Stimulated activated CD8-positive, alpha-beta memory T cell treated with anti-CD3 and anti-CD28 coated beads, Interleukin-4, amount 100 ng/mL, for 48 hours (primary cell): ENCODE measurements around the gene MAP3K1.
"Not testable (repeated sequence)": the region's sequence is repeated elsewhere in the genome, so short reads cannot be mapped to it uniquely, and the experiment has no call there.

Experiments used
- DNase-seq: peaks from one replicate; pipeline ENCODE4 v3.0.0-alpha.2; 2020

Gene MAP3K1

DNA sequence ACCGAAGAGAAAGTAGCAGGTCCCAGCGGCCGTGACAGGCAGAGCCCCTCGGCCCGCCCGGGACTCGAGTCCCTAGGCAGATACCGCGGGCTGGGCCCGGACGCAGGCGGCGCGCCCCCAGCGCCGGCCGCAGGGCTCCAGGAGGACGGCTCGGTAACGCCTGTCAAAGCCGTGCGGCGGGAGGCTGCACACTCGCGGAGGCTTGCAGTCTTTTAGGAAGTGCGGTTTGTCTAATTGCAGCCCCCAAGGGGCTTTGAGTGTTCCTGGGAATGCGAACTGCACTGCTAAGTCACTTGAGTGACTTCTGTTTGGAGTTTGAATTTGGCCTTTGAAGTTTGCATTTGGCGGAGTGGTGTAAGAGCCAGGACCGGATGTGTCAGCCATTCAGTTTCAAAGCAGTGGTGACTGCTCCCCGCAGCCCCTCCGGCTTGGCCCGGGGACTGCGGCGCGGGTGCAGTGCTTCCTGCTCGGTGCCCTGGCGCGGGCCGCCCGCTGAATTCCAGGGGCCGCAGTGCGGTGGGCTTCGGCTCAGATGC, 1.3 kb downstream of the MAP3K1 start:
- peak; percentile 72 for DNase-seq

DNA sequence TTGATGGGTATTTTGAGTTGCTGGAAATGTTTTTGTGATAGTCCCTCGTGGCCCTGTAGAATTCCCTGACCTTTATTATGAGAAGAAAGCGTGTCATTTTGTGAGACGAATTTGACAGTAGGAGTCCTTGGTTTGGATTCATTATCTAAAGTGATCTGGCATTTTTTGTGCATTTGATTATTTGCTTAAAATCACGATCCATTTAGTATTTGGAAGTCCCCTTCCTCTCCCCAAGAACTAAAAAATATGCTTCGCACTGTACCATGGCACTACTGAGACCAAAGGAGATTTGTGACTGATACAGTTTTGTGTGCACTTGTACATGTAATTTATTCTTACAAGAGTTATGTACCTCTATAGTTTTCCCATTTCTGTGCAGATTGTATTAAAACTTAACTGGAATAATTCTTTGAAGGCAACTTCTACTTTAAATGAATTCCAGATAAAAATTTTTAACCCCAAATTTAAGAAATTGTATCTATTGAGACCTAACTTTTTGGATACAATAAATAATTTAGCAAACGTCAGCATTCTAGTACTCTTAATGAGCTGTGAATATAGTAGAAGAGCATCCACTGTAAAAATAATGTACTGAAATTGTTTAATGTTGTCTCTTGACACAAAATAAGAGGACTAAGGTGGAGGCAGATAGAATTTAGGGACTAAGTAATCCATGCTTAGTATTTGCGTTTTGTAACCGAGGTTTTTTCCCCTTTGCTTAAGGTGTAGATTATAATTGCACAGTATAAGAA, 2.1 kb downstream of the MAP3K1 start:
- no peak for DNase-seq

DNA sequence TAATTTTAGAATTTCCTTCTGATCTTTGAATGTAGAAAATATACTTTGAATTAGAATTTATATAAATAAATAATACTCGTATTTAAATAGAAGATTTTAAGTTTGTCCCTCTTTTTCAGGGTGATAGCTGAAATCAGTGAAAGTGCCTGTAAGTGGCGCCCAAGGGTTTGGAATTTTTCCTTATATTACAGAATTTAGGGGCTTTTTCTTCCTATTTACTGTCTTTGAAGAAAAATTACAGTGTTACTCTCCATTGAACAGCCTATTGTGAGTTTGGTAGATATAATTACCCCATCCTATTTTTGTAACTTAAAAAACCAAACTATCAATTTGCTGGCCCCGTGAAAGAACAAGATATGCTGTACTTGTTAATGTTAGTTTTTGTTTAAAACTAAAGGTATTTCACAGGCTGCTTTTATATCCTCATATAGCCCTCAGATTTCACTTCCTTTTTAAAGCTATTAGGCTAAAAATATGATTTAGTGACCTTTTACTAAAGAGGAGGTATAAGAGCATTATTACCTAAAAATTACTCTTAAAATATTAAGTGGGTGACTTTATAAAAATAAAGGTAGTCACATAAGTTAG, 3.2 kb downstream of the MAP3K1 start:
- DNase-seq, result no peak

DNA sequence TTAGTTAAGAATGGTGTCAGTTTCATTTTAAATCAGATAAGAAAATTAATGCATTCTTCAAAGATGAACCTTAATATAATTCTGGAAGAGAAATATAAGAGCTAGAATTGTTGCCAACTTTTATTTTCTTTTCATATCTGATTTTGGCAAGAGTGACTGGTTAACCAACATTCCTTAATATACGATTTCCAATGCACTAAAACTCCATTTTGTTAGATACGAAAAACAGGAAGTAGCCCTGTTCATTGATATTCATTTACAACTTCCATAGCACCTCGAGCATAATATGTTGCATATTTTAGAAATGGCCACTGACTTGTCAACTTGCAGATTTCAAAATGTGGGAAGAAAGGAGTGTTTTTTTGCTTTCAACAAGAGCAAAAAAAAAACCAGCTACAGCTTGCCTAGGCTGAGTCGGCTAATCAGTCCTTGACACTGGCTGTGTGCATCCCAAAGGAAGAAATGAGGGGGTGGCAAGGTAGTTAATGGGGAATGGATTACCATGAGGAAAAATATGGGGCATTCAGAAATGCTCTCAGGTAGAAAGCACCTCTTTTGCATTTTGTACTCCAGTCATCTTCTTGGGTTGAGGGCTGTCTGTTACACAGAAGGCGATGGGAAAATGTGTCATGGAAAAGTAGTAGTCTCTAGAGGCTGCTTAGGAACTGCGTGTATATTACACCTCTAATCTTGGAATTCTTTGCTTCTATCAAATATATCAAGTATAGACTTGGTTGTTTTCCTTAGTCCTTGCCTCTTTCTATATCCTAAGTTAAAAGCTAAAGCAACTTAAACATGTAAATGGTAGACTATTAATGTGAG, 3.9 kb downstream of the MAP3K1 start:
- DNase-seq, result no peak

DNA sequence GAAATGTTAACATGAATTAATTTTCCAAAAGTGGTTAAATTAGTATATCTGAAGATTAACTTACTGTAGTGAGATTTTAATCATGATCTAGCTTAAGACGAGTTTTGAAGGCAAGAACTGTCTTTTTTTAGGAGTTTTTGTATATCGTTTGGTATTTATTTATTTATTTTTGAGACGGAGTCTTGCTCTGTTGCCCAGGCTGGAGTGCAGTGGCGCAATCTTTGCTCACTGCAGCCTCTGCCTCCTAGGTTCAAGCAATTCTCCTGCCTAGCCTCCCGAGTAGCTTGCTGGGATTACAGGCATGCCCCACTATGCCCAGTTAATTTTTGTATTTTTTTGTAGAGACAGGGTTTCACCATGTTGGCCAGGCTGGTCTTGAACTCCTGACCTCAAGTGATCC, 6.5 kb downstream of the MAP3K1 start:
- DNase-seq, result not testable (repeated sequence)

DNA sequence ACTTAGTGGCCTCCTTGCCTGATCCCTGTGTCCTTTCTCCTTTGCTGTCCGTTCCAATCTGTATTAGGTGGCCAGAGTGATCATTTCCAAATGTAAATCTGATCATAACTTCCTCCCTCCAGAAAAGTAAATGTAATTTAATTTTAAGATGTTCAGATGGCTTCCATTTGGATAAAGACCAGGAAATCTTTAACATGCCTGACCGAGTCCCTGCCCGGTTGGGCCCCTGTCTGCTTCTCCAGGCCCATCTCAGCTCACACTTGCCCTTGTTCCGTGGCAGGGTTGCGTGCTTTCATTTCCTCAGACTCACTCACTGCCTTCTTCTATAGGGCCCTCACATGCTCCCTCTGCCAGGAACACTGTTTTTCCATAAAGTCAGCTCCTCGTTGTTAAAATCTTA, 7.6 kb downstream of the MAP3K1 start:
- no peak for DNase-seq

DNA sequence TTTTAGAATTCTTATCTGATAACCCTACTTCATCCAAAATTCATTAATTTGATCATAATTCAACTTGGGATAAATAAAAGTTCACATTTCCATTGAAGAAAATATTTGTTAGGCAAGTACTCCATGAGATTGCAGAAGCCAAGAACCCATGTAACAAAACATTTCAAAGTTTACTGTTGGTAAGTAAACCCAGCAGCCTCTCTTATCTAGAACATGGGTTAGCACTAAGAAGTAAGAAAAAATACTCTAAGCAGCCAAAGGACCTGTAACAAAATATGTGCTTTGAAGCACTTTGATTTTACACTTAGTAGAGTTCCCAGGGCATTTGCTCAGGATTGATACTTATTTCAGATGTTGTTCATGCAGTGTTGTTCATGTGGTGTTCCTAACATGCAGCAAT, 8.7 kb downstream of the MAP3K1 start:
- no peak for DNase-seq

DNA sequence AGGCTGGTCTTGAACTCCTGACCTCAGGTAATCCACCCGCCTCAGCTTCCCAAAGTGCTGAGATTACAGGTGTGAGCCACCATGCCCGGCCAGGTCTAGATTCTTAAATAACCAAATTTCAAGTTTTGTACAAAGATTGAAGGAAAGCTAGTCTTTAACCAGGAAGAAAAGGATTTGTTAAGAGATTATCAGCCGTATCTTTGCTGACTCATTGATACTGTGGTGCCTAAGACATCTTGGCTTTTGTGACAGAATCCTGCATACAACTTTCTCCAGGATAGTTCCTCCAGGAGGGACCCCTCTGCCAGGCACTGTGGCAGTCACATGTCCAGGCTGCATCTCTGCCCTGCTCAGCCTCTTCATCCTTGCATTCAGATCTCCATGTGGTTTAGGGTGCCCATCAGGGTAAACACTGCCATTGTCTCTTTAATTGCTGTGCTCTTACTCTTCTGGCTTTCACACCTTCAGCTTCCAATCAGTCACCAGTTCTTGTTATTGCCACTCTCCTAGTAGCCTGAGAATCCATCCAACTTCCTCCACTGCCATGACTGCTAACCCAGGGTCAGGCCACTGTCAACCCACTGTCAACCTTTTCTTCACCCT, 10.0 kb downstream of the MAP3K1 start:
- no peak for DNase-seq

DNA sequence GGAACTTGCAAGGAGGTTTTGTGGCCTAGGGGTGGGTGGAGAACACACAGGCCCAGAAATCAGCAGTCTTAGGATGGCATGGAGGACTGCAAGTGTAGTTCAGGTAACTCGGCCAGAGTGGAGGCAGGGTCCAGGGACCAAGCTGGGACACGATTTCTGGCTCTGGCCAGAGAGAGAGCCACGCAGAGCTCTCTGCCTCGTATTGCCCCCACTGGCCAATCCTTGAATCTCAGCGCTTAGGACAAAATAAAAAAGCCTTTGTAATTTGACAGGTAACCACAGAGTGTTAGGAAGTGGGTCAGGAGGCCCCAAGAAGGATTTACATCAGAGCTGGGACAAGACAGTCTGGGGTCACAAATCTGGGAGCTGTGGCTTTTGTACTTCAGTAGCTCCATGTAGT, 11.7 kb downstream of the MAP3K1 start:
- no peak for DNase-seq

DNA sequence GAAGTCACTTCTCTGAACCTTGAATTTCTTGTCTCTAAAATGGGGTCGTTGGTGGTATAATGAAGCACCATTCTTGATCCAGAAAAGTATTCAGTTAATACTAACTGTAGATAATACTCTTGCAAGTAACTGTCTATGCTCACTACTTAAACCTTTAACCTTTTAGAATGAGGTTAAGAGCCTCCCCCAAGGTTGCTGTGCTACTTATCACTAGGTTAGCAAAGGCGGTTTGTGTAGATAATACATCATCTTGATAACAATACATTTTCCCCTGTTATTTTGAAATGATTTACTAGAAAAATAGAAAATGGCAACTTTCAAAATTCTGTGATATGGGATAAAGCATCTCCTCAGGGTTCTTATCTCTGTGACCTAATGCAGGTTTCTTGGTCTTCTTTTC, 12.6 kb downstream of the MAP3K1 start:
- no peak for DNase-seq

DNA sequence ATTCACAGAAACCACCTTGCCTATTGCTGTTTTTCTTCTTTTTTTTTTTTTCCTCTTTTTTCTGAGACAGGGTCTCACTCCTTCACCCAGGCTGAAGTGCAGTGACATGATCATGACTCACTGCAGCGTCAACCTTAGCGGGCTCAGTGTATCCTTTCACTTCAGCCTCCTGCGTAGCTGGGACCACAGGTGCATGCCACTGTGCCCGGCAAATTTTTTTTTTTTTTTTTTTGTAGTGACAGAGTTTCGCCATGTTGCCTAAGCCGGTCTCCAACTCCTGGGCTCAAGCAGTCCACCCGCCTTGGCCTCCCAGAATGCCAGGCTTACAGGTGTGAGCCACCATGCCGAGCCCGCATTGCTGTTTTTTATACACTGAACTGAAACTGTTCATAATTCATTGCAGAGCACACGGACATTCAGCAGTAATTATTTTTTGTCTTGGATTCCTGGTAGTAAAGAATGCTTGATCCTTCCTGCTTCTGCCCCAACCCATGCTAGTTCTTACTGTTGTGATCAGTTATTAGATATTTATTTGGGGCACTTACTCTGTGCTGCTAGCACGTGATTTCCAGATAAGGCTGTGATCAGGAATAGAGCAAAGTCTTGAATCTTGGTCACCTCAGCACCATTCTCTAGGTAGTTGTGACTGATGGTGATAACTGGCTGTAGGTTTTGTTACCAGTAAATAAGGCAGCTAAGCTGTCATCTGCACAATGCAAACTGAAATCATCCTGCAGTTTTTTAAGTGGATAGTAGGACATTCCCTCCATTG, 14.0 kb downstream of the MAP3K1 start:
- DNase-seq, result peak; percentile 58

DNA sequence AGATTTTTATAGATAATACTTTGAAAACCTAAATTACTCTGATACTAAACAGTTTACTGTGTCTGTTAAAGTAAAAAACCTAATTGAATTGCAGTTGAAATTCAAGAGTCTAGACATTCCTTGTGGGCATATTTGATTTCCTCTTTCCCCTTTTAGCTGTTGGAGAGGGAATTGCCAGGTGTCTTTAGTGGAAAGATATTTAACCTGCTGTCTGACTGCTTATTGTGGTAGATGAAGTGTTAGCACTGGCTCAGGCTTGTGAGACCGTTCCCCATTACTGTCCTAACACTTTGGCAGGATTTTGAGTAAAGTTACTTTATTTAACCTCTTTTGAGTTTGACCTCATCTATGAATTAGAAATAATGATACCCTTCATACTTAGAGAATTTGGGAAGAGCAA, 16.4 kb downstream of the MAP3K1 start:
- no peak for DNase-seq

DNA sequence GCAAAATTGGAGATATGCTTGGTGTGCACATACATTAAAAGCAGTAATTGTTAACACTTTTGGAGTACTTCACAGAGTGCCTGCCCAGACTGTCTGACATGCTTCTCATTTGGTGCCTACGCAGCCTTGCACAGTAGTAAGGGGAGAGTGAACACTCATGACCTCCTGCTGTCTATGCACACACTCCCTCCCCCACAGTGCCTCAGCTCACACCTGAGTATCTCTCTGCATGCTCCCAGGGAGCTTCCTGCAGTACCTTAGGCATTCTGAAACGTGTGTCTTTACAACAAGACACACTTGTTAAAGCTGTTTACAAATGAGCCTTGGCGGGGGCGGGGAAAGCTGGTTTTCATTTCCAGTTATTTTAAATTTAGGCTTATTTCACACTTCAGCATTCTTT, 18.0 kb downstream of the MAP3K1 start:
- DNase-seq, result no peak

DNA sequence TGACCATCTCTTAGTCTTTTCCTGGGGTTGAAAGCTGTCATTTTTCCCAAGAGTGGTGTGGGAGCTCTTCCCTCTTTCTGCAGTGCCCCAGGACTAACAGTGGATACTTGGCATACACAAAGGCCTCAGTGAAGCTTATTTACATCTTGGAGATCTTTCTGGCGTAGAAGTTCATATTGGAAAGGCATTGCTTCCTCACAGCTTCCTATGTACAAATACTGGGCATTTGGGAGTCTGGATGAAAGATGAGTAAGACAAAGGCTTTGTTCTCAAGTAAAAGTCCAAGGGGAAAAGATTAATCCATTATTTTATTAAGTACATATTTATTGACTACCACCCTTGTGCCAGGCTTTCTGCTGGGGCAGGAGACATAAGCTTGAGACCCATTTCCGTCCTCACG, 22.0 kb downstream of the MAP3K1 start:
- DNase-seq, result no peak

DNA sequence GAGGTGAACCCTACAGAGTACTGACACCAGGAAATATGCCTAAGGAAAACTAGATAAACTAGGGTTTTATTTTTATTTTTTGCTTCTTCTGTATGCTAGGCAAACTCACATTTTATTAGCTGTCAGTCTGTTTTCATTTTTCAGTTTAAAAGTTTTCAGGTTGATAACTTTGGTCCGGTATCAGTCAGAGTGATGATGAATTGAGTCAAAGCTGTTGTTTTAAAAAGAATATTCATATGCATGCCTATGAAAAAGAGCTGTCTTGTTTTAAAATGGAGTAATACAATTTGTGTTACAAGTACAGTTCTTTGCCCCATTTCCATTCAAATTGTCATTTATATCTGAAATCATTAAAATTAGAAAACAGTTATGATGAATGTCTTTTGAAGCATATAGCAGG, 22.6 kb downstream of the MAP3K1 start:
- no peak for DNase-seq

DNA sequence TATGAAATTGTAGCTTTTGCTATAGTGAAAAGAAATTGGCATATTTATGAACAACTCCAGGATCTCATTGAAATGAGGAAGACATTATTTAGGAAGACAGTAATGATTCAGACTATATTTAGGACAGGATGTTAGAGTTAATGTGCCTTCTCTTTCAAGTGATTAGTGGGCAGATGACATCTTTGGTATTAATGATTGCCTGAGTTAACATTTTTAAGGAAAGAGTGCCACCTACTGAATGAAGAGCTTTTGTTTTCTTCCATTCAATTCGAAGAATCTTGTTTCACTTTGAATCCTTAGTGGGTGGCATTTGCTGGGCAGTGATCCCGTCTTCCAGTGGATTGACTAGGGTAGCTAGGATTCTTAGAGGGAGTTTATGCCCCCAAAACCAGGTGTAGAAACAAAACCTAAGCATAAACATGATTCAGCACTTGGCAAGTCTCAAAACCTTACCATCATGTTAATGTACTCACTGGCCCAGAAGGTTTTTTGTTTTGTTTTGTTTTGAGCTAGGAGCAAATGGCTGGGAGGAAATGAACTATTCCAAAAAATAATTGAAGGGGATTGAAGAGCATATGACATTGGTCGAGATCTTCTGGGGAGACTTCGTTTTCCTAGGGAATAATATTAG, 23.2 kb downstream of the MAP3K1 start:
- no peak for DNase-seq

DNA sequence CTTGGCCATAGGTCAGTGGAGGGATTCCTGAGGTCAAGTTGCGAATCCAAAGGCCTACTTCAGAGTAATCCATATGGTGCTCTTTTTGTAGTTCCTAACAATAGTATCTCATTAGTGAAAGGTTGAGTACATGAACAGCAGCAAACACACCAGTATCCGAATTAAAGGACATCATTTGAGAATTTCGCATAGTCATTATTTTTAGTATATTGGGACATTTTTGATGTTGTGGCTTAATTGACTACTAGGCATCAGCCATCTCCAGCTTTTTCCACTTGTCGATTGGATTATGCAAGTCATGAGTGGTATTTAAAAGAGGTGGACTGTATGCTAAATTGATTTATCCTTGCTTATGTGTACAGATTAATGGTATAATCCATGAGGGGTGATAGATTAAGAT, 23.7 kb downstream of the MAP3K1 start:
- no peak for DNase-seq

DNA sequence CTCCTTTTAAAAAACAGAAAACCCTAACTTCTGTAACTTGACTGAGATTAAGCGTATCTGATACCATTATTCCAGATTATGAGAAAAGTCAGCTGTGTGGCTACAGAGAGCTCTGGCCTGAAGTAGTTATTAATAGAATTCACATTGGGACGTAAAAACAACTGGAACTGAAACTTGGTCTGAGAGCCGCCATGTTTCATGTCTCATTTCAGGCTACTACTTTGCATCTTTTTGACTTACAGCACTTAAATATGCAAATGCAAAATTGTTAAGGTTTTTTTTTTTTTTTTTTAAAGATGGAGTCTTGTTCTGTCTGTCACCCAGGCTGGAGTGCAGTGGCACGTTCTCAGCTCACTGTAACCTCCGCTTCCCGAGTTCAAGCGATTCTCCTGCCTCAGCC, 25.2 kb downstream of the MAP3K1 start:
- DNase-seq, result no peak

DNA sequence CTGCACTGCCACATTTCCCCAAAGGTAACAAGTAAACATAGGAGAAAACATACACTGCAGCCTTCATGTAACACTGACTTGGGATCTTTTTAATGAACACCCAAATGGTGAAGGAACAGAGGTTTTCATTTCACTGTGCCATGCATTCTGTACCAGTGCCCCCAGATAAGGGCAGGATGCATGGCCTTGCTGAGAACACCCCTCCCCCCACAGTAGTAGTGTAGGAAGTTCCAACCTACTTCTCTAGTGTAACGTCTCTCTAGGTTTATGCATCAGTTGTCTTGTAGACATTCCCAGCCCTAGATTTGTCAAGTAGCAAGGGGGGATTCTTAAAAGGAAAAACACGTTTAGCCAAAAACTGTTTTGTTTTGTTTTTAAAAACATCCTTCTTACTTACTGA, 29.9 kb downstream of the MAP3K1 start:
- DNase-seq, result no peak

DNA sequence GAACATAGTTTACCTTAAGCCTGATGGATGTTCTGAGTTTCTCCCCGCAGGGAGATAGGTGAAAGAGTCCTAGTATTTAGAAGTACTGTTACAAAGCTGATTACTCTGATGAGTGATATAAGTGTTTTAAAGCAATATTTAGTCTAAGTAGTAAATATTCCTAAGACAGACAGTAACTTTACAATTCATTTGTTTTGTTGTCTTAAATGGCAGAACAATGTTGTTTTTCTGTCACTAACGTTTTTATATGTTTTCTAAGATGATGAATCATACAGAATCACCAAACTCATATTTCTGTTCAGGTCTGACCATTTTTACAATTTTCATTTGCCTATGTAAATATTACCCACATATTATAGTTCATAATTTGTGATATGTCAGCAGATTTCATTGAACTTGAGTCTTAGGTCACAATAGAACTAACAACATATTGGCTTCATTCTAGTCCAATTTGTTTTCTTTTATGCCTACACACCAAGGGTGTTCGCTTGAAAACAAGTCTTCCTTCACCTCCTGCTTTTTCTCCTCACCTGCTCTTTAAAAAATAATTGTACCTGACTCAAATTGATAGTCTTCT, 30.6 kb downstream of the MAP3K1 start:
- DNase-seq, result no peak

DNA sequence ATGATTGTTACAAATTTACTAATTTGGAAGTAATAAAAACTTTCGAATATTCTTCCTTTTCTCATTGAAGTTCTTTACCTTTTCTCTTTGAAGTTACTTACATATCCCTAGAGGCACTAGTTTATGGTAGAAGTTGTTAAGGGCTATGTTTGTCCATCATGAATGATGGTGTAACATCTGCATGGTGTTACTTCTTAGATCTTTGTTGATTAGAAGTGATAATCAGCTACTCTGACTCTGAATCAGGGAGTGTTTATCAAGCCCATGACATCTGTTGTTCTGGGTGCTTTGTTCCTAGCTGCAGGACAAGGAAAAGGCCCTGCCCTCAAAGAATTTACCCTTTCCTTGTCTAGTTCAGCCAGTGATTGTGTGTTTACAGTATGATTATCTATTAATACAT, 32.9 kb downstream of the MAP3K1 start:
- DNase-seq, result no peak

DNA sequence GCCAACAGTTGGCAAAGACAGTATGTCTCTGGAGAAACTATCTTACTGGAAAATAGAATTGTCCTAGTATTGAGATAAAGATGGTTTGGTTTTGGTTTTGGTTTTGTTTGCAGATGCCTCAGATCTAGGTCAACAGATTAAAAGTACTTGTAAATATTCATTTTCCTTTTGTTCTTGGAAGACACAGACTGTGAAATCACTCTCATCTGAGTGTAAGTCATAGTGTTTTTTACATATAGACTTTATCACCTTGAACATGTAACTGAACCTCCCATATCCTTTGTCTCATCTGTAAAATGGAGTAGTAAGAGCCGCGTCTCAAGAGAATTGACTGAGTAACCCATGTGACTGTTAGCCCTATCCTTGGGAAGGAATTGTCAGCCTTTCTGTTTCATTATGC, 34.3 kb downstream of the MAP3K1 start:
- DNase-seq, result no peak
